RWPE1 (cell line): ENCODE results near the gene CSE1L.
"Not testable (repeated sequence)": the region's sequence is repeated elsewhere in the genome, so short reads cannot be mapped to it uniquely, and the experiment has no call there.

Experiments used
- CTCF ChIA-PET: fragments of 350-600 bp; sonication (Branson Sonifier 250); formaldehyde crosslinking; extraction: SDS; loops from one replicate; lab custom pipeline; 2021; lab: Yijun Ruan, JAX
- POLR2A ChIA-PET: fragments of 400-600 bp; formaldehyde crosslinking; extraction: SDS; loops from one replicate; lab custom pipeline; 2020; ENCODE audit warnings: antibody characterized with exemption; ENCODE audit not compliant: low non-redundant PET; lab: Yijun Ruan, JAX
- DNase-seq: peaks from one replicate; pipeline ENCODE4 v3.0.0; 2012; ENCODE audit warnings: low spot score
- H3K27ac ChIP-seq: fragments of 450-650 bp; 2 replicates; pipeline ENCODE4 v1.5.1; 2017
- CTCF ChIP-seq: fragments of 450-650 bp; conservative IDR thresholded peaks from 2 replicates; pipeline ENCODE4 v1.5.1; 2017; ENCODE audit warnings: low read depth, mild to moderate bottlenecking

The CSE1L gene

GRCh38 chr20:49009899-49010631 is 36.0 kb upstream of the CSE1L start:
- H3K27ac ChIP-seq, result no peak overlapping the region
- DNase-seq, result no peak
- POLR2A ChIA-PET, result no interaction called here
- no peak for TF ChIP-seq CTCF
- CTCF ChIA-PET, result interaction anchor here (0.7 kb wide), 1 partner anchor 17 kb away, joined by 4 read pairs; no protein-coding TSS in a partner anchor

DNA sequence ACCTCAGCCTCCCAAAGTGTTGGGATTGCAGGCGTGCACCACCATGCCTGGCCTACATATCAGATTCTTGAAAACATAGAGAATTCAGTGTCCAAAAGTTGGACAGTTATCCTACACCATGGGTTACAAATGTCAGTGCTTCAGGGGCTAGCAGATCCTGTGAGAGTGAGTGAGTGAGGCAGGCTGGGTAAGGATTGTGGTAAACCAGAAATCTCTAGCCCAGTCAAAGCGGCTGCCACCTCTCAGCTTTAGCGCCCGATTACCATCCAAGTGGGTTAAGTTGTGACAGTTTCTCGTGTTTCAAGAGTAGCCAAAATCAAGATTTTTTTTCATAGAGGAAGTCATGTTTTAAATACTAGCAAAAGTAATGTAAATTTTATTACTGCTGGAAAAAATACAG is 21.9 kb upstream of the CSE1L start:
- H3K27ac ChIP-seq, result no peak overlapping the region
- DNase-seq, result no peak
- POLR2A ChIA-PET, result no interaction called here
- TF ChIP-seq CTCF, result no peak
- CTCF ChIA-PET, result interaction anchor here (0.7 kb wide), 1 partner anchor 33 kb away, joined by 3 read pairs; no protein-coding TSS in a partner anchor

DNA sequence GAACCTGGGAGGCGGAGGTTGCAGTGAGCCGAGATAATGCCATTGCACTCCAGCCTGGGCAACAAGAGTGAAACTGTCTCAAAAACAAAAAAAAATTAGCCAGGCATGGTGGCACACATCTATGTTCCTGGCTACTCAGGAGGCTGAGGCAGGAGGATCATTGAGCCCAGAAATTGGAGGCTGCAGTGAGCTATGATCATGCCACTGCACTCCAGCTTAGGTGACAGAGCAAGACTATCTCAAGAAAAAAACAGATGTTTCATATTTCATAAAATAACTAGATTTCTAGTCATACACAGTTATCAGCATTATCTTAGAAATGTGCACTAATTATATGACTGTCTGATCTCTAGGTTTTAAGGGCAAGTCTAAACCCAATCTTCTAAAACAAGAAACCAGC is 17.9 kb upstream of the CSE1L start:
- CTCF ChIA-PET, DNase-seq, H3K27ac ChIP-seq, POLR2A ChIA-PET: not testable (repeated sequence)

GRCh38 chr20:49028684-49029083 is 17.4 kb upstream of the CSE1L start:
- ChIA-PET CTCF (interaction anchor here (0.7 kb wide), 3 partner anchors 17 to 911 kb away, joined by 3 to 5 read pairs (median 5); partner anchors contain the start of gene CSE1L), POLR2A (no interaction called here)
- peak; percentile 34 for DNase-seq
- TF ChIP-seq CTCF, result peak; percentile 55
- H3K27ac ChIP-seq, result no peak overlapping the region

- ChIA-PET CTCF (interaction anchor here (0.7 kb wide), 3 partner anchors 17 to 912 kb away, joined by 3 to 5 read pairs (median 5); partner anchors contain the start of gene CSE1L), POLR2A (no interaction called here)
- no peak overlapping the region for H3K27ac ChIP-seq
- no peak for DNase-seq
- no peak for TF ChIP-seq CTCF
Measured at GRCh38 chr20:49029203-49029602, 16.9 kb upstream of the CSE1L start.

- 0 out of 2 replicates have a peak overlapping the region, but pooled peaks have one; percentile 19 for H3K27ac ChIP-seq
- ChIA-PET POLR2A (interaction anchor here (0.7 kb wide), 1 partner anchor 11 kb away, joined by 10 read pairs; no protein-coding TSS in a partner anchor), CTCF (interaction anchor here (0.6 to 1.3 kb wide), 2 partner anchors 15 to 103 kb away, joined by 4 to 5 read pairs; partner anchors contain the start of gene CSE1L)
- TF ChIP-seq CTCF, result no peak
- DNase-seq, result no peak
Measured at GRCh38 chr20:49030954-49031619, 15.0 kb upstream of the CSE1L start.
